Endodermal cell (in vitro differentiated cells): ENCODE results near the gene KRT14. TPM values are rescaled to one million over a fixed set of nuclear protein-coding genes. Genes with fewer than 3 reads are reported as not detected.

Experiments
- DNase-seq: peaks from one replicate; pipeline ENCODE4 v3.0.0-alpha.2; 2017
- H3K27ac ChIP-seq: 2 replicates; pipeline ENCODE4 v1.5.1; 2013; ENCODE audit warnings: mild to moderate bottlenecking, low read depth, low read length, moderate library complexity
- H3K27me3 ChIP-seq: 2 replicates; pipeline ENCODE4 v1.6.1; 2013; ENCODE audit warnings: mild to moderate bottlenecking, low read length, moderate library complexity; ENCODE audit not compliant: insufficient read depth, control insufficient read depth, poor library complexity, severe bottlenecking
- H3K36me3 ChIP-seq: 2 replicates; pipeline ENCODE4 v1.7.0; 2013; ENCODE audit warnings: mild to moderate bottlenecking, low read length, moderate library complexity; ENCODE audit not compliant: control insufficient read depth, insufficient read depth
- H3K4me1 ChIP-seq: one replicate; pipeline ENCODE4 v1.7.0; 2013; ENCODE audit warnings: low read length; ENCODE audit not compliant: control insufficient read depth, insufficient read depth
- H3K4me3 ChIP-seq: 2 replicates; pipeline ENCODE4 v1.5.1; 2013; ENCODE audit warnings: mild to moderate bottlenecking, low read length, moderate library complexity
- H3K9ac ChIP-seq: 2 replicates; pipeline ENCODE4 v1.6.1; 2013; ENCODE audit warnings: mild to moderate bottlenecking, low read length, moderate library complexity; ENCODE audit not compliant: poor library complexity, severe bottlenecking; ENCODE audit errors: extremely low read depth
- H3K9me3 ChIP-seq: 2 replicates; pipeline ENCODE4 v1.6.1; 2013; ENCODE audit warnings: mild to moderate bottlenecking, low read length, moderate library complexity; ENCODE audit not compliant: control insufficient read depth
- H3K27ac Mint-ChIP-seq: 2 replicates; pipeline ENCODE4 v1.8.0; 2020; ENCODE audit warnings: mixed read lengths
- H3K27me3 Mint-ChIP-seq: 2 replicates; pipeline ENCODE4 v1.8.0; 2021; ENCODE audit warnings: mild to moderate bottlenecking, mixed read lengths; ENCODE audit not compliant: insufficient read depth
- H3K36me3 Mint-ChIP-seq: 2 replicates; pipeline ENCODE4 v1.8.0; 2020; ENCODE audit warnings: low read depth, mixed read lengths
- H3K4me1 Mint-ChIP-seq: 2 replicates; pipeline ENCODE4 v1.8.0; 2020; ENCODE audit warnings: mixed read lengths
- H3K4me3 Mint-ChIP-seq: 2 replicates; pipeline ENCODE4 v1.8.0; 2020; ENCODE audit warnings: mild to moderate bottlenecking, moderate library complexity, mixed read lengths
- H3K9me3 Mint-ChIP-seq: 2 replicates; pipeline ENCODE4 v1.8.0; 2020; ENCODE audit warnings: mild to moderate bottlenecking, mixed read lengths
- WGBS, 2 experiments: methylation state at CpG; one replicate each; pipeline versions ENCODE4 v1.1.5 to v1.1.7; 2013; ENCODE audit warnings: missing lambda C conversion rate in 2 of 2, mixed read lengths in 1 of 2; ENCODE audit not compliant: insufficient coverage in 1 of 2, insufficient read length in 1 of 2; 5-methylcytosine and 5-hydroxymethylcytosine counted together
- total RNA-seq, 2 donors: library from RNA; stranded (reverse); fragmentation: NEBNext Ultra II Directional in 1 of 2; extraction: Animal tissue kit (Norgen Biotek cat#: 25700) in 1 of 2; gene quantifications; 2 replicates in 1 of 2; 3 replicates in 1 of 2; pipeline ENCODE4 v1.2.1, GENCODE V29; 2021
- TF ChIP-seq, protein P1 (sequence below): fragments of 200-600 bp; sonication (generic); conservative IDR thresholded peaks from 2 replicates; pipeline ENCODE4 v1.5.0; 2021; ENCODE audit warnings: antibody characterized with exemption, mild to moderate bottlenecking

Gene KRT14
- total RNA-seq, 2 donors from 2014 or later, result not detected

DNA sequence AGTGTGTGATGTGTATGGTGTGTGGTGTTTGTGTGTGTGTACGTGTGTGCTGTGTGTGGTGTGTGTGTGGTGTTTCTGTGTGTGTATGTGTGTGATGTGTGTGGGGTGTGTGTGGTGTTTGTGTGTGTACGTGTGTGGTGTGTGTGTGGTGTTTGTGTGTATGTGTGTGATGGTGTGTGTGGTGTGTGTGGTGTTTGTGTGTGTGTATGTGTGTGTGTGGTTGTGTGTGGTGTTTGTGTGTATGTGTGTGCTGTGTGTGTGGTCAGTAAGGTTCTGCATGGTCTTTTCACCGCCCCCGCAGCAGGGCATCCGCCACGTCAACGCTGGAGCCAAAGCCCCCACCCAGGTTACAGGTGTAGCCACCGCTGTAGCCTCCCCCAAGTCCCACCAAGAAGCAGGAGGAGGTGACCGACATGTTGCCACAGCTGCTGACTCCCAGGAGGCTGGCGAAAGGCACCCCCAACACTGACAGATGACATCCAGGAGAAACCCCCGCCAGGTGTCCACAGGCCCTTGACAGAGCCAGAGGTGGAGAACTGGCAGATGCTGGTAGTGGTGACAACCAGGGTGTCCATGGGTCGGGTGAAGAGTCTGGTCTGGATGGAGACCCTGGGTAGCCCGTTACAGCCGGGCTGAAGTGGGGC is 47.0 kb upstream of the KRT14 start:
- Histone ChIP-seq H3K27me3 (no peaks in the 10 kb centered on the region), H3K9ac (no peak overlapping the region), H3K9me3 (no peaks in the 10 kb centered on the region), H3K27ac (no peak overlapping the region), H3K4me3 (no peak overlapping the region), H3K36me3 (no peaks in the 10 kb centered on the region), H3K4me1 (no peaks in the 10 kb centered on the region)
- H3K4me1 Mint-ChIP-seq, result peaks cover 10% of the 10 kb centered on the region
- H3K27ac Mint-ChIP-seq, result no peak overlapping the region
- no peak overlapping the region for H3K4me3 Mint-ChIP-seq
- H3K9me3 Mint-ChIP-seq, result no peaks in the 10 kb centered on the region
- no peak for DNase-seq
- H3K27me3 Mint-ChIP-seq, result no peaks in the 10 kb centered on the region
- TF ChIP-seq, protein P1, sequence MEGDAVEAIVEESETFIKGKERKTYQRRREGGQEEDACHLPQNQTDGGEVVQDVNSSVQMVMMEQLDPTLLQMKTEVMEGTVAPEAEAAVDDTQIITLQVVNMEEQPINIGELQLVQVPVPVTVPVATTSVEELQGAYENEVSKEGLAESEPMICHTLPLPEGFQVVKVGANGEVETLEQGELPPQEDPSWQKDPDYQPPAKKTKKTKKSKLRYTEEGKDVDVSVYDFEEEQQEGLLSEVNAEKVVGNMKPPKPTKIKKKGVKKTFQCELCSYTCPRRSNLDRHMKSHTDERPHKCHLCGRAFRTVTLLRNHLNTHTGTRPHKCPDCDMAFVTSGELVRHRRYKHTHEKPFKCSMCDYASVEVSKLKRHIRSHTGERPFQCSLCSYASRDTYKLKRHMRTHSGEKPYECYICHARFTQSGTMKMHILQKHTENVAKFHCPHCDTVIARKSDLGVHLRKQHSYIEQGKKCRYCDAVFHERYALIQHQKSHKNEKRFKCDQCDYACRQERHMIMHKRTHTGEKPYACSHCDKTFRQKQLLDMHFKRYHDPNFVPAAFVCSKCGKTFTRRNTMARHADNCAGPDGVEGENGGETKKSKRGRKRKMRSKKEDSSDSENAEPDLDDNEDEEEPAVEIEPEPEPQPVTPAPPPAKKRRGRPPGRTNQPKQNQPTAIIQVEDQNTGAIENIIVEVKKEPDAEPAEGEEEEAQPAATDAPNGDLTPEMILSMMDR, result no peak
- WGBS, 2 experiments, result 89 to 91% methylated on average over 10 to 14 of the region's 14 CpGs
- no peaks in the 10 kb centered on the region for H3K36me3 Mint-ChIP-seq

DNA sequence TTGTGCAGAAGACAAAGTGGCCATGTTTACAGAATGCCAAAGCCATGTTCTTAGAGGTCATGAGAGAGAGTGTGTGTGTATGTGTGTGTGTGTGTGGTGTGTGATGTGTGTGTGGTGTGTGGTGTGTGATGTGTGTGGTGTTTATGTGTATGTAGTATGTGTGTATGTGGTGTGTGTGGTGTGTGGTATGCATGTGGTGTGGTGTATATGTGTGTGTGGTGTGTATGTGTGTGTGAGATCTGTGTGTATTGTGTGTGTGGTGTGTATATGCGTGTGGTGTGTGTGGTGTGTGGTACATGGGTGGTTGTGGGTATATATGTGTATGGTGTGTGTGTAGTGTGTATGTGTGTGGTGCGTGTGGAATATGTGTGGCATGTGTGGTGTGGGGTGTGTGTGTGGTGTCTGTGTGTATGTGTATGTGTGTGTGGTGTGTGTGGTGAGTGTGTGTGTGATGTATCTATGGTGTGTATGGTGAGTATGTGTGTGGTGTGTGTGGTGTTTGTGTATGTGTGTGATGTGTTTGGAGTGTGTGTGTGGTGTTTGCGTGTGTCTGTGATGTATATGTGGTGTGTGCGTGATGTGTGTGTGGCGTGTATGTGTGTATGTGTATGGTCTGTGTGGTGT is 45.9 kb upstream of the KRT14 start:
- Mint-ChIP-seq H3K9me3 (no peaks in the 10 kb centered on the region), H3K36me3 (no peaks in the 10 kb centered on the region), H3K4me3 (no peak overlapping the region), H3K27ac (no peak overlapping the region), H3K27me3 (no peaks in the 10 kb centered on the region), H3K4me1 (peaks cover 10% of the 10 kb centered on the region)
- Histone ChIP-seq H3K9ac (no peak overlapping the region), H3K4me1 (no peaks in the 10 kb centered on the region), H3K36me3 (no peaks in the 10 kb centered on the region), H3K9me3 (no peaks in the 10 kb centered on the region), H3K27ac (no peak overlapping the region), H3K27me3 (no peaks in the 10 kb centered on the region), H3K4me3 (no peak overlapping the region)
- WGBS, 2 experiments, result 74 to 80% methylated on average over 5 of the region's 5 CpGs
- TF ChIP-seq, protein P1, result no peak
- DNase-seq, result no peak

DNA sequence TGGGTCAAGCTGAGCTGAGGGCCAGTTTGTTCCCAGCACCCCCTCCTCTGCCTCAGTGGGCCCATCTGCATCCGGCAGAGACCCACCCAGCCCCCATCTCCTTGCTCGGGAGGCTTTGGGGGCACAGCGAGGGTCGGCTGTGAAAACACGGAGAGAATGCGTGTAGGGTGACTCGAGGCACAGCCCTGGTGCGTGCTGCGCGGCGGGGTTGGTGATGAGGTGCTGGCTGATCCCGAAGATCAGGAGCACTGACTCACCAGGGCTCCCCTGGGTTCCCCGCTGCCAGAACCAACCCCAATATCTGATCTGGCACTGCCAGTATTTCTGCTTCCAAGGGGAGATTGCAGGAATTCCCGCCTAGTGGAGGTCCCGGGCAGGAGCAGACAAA is 45.2 kb upstream of the KRT14 start:
- H3K36me3 Mint-ChIP-seq, result no peaks in the 10 kb centered on the region
- H3K27me3 ChIP-seq, result no peaks in the 10 kb centered on the region
- no peaks in the 10 kb centered on the region for H3K9me3 Mint-ChIP-seq
- 86 to 89% methylated on average over 12 to 15 of the region's 15 CpGs for WGBS, 2 experiments
- no peak overlapping the region for H3K9ac ChIP-seq
- no peak overlapping the region for H3K27ac ChIP-seq
- no peaks in the 10 kb centered on the region for H3K36me3 ChIP-seq
- H3K27me3 Mint-ChIP-seq, result peaks cover 3% of the 10 kb centered on the region
- H3K4me3 Mint-ChIP-seq, result no peak overlapping the region
- H3K9me3 ChIP-seq, result no peaks in the 10 kb centered on the region
- H3K4me3 ChIP-seq, result no peak overlapping the region
- H3K27ac Mint-ChIP-seq, result no peak overlapping the region
- no peak for DNase-seq
- H3K4me1 ChIP-seq, result no peaks in the 10 kb centered on the region
- peaks cover 10% of the 10 kb centered on the region for H3K4me1 Mint-ChIP-seq
- TF ChIP-seq, protein P1, result peak; percentile 13
